Transverse colon (tissue), 4 donors: ENCODE results near the gene TSPAN9. TPM values are rescaled to one million over a fixed set of nuclear protein-coding genes. Genes with fewer than 3 reads are reported as not detected.

Experiments
- DNase-seq: peaks from one replicate; pipeline ENCODE4 v3.0.0-alpha.2; 2019
- H3K27ac ChIP-seq, 4 donors: fragments of 200-600 bp; sonication (generic); 2 replicates each; pipeline ENCODE4 v1.5.1; 2016 to 2018; ENCODE audit warnings: inconsistent platforms in 4 of 4
- H3K27me3 ChIP-seq: fragments of 200-600 bp; sonication (generic); 2 replicates; pipeline ENCODE4 v1.5.1; 2017; ENCODE audit warnings: inconsistent platforms
- H3K36me3 ChIP-seq, 4 donors: fragments of 200-600 bp; sonication (generic); 2 replicates each; pipeline ENCODE4 v1.5.1; 2017 to 2019; ENCODE audit warnings: inconsistent platforms in 4 of 4
- H3K4me1 ChIP-seq, 4 donors: fragments of 200-600 bp; sonication (generic); 2 replicates each; pipeline ENCODE4 v1.5.1; 2017 to 2020; ENCODE audit warnings: inconsistent platforms in 4 of 4
- H3K4me3 ChIP-seq, 4 donors: fragments of 200-600 bp; sonication (generic); 1 replicate in 1 of 4; 2 replicates in 3 of 4; pipeline versions ENCODE4 v1.5.1 to v1.6.1; 2017 to 2019; ENCODE audit warnings: inconsistent platforms in 4 of 4
- H3K9me3 ChIP-seq, 2 donors: fragments of 200-600 bp; sonication (generic); 2 replicates each; pipeline ENCODE4 v1.5.1; 2017 to 2019; ENCODE audit warnings: inconsistent platforms in 2 of 2
- CTCF ChIP-seq, 5 experiments: fragments of 200-600 bp in 3 of 5; fragments of 450-650 bp in 2 of 5; sonication (generic) in 3 of 5; IDR thresholded peaks; 1 replicate in 2 of 5; 2 replicates in 3 of 5; pipeline ENCODE4 v1.5.1; 2016 to 2017; ENCODE audit warnings: antibody characterized with exemption in 5 of 5, inconsistent platforms in 3 of 5, mild to moderate bottlenecking in 2 of 5, moderate library complexity in 1 of 5
- EP300 ChIP-seq: sonication (generic); formaldehyde crosslinking; IDR thresholded peaks from one replicate; pipeline ENCODE4 v1.6.1; 2017; ENCODE audit warnings: antibody characterized with exemption, low read depth
- POLR2A ChIP-seq: fragments of 450-650 bp; IDR thresholded peaks from one replicate; pipeline ENCODE4 v1.6.1; 2016; ENCODE audit warnings: antibody characterized with exemption, mild to moderate bottlenecking, moderate library complexity
- POLR2AphosphoS5 ChIP-seq, 3 donors: sonication (generic); formaldehyde crosslinking; IDR thresholded peaks; one replicate each; pipeline ENCODE4 v1.6.1; 2016; ENCODE audit warnings: antibody characterized with exemption in 3 of 3
- WGBS, 2 donors: methylation state at CpG; one replicate each; pipeline ENCODE4 v1.1.5; 2018; ENCODE audit warnings: low coverage in 1 of 2; 5-methylcytosine and 5-hydroxymethylcytosine counted together
- in situ Hi-C, 4 donors: fragments of 200-750 bp; cut with MboI; loops; one replicate each; pipeline versions ENCODE4 v1.15.0 to v1.15.1; 2017; ENCODE audit warnings: low sequenced_read_pairs in 3 of 4, low pct_ligation_motif_present in 1 of 4, low pct_unique_long_range_greater_than_20kb in 1 of 4
- intact Hi-C: fragments of 100-400 bp; cut with DNase I; formaldehyde crosslinking; loops from one replicate; pipeline ENCODE4 v1.15.1; 2023; ENCODE audit warnings: low total_unique reads
- total RNA-seq, 4 donors: library from RNA; depleted of rRNA; stranded (reverse); fragments of >200 nt; gene quantifications; one replicate each; pipeline ENCODE4 v1.1.0, GENCODE V29; 2016

The TSPAN9 gene
- total RNA-seq, 4 donors from 2014 or later, result 4.2 to 9.3 (median 6.1) TPM

GRCh38 chr12:3152892-3153291 is 75.7 kb downstream of the TSPAN9 start:
- Histone ChIP-seq H3K36me3 (no peaks in the 10 kb centered on the region), H3K27me3 (no peaks in the 10 kb centered on the region), H3K4me1 (peaks cover 0 to 14% (median 5%) of the 10 kb centered on the region in 4 donors), H3K27ac (no peak overlapping the region), H3K9me3 (no peaks in the 10 kb centered on the region), H3K4me3 (no peak overlapping the region)
- no peak for TF ChIP-seq CTCF (IDR thresholded peaks at IDR 0.05)
- TF ChIP-seq EP300, result no peak
- TF ChIP-seq POLR2AphosphoS5 (IDR thresholded peaks at IDR 0.05), result no peak
- TF ChIP-seq POLR2A, result no peak
- 75 to 77% methylated on average over 1 to 11 of the region's 11 CpGs for WGBS, 2 donors
- in situ Hi-C loops, result no loop called here
- DNase-seq, result no peak
- intact Hi-C loops, result no loop called here

GRCh38 chr12:3154006-3154405 is 76.8 kb downstream of the TSPAN9 start:
- no peaks in the 10 kb centered on the region for H3K36me3 ChIP-seq
- WGBS, 2 donors, result 92 to 93% methylated on average over 3 to 5 of the region's 5 CpGs
- in situ Hi-C loops, result no loop called here
- H3K4me3 ChIP-seq, result no peak overlapping the region
- peaks cover 0 to 15% (median 7%) of the 10 kb centered on the region in 4 donors for H3K4me1 ChIP-seq
- no peaks in the 10 kb centered on the region for H3K27me3 ChIP-seq
- intact Hi-C loops, result no loop called here
- TF ChIP-seq EP300 (no peak), POLR2A (no peak), CTCF (IDR thresholded peaks at IDR 0.05) (no peak), POLR2AphosphoS5 (IDR thresholded peaks at IDR 0.05) (no peak)
- no peak for DNase-seq
- no peak overlapping the region for H3K27ac ChIP-seq
- no peaks in the 10 kb centered on the region for H3K9me3 ChIP-seq

GRCh38 chr12:3155702-3156370 is 78.7 kb downstream of the TSPAN9 start:
- intact Hi-C loops, result no loop called here
- H3K4me3 ChIP-seq, result no peak overlapping the region

More at GRCh38 chr12:3155702-3156370, 78.7 kb downstream of the TSPAN9 start:
- H3K9me3 ChIP-seq, result no peaks in the 10 kb centered on the region
- H3K36me3 ChIP-seq, result no peaks in the 10 kb centered on the region
- TF ChIP-seq POLR2A (no peak), EP300 (no peak), POLR2AphosphoS5 (IDR thresholded peaks at IDR 0.05) (no peak), CTCF (IDR thresholded peaks at IDR 0.05) (no peak)
- in situ Hi-C loops, result no loop called here
- H3K27me3 ChIP-seq, result no peaks in the 10 kb centered on the region
- H3K27ac ChIP-seq, result no peak overlapping the region
- 75 to 77% methylated on average over 7 to 15 of the region's 15 CpGs for WGBS, 2 donors
- H3K4me1 ChIP-seq, result peaks cover 0 to 14% (median 8%) of the 10 kb centered on the region in 4 donors
- no peak for DNase-seq
